Measurements from ENCODE around the gene MRPS7.

MRPS7 gene

GRCh38 chr17:75231741-75232464 is 29.8 kb upstream of the MRPS7 start:
- H3K27ac ChIP-seq: no peak overlapping the region
- H3K36me3 ChIP-seq (ENCODE audit: insufficient read depth): peaks cover 26% of the 10 kb centered on the region; the same call in 1 of the 2 replicates
- TF ChIP-seq, protein P1, sequence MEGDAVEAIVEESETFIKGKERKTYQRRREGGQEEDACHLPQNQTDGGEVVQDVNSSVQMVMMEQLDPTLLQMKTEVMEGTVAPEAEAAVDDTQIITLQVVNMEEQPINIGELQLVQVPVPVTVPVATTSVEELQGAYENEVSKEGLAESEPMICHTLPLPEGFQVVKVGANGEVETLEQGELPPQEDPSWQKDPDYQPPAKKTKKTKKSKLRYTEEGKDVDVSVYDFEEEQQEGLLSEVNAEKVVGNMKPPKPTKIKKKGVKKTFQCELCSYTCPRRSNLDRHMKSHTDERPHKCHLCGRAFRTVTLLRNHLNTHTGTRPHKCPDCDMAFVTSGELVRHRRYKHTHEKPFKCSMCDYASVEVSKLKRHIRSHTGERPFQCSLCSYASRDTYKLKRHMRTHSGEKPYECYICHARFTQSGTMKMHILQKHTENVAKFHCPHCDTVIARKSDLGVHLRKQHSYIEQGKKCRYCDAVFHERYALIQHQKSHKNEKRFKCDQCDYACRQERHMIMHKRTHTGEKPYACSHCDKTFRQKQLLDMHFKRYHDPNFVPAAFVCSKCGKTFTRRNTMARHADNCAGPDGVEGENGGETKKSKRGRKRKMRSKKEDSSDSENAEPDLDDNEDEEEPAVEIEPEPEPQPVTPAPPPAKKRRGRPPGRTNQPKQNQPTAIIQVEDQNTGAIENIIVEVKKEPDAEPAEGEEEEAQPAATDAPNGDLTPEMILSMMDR (conservative IDR thresholded peaks at IDR 0.05; ENCODE audit: low read depth, low read length): no peak
- no peak overlapping the region for H3K4me3 ChIP-seq (IDR thresholded peaks at IDR 0.05; ENCODE audit: insufficient read depth, low read depth, low read length)
- no peak overlapping the region for H2AFZ ChIP-seq (ENCODE audit: low read depth)
- H4K20me1 ChIP-seq (ENCODE audit: insufficient read depth): no peaks in the 10 kb centered on the region
- H3K4me1 ChIP-seq (ENCODE audit: low read depth, poor library complexity, severe bottlenecking): no peaks in the 10 kb centered on the region
- H3K79me2 ChIP-seq (ENCODE audit: insufficient read depth, low read depth): no peaks in the 10 kb centered on the region
- H3K4me2 ChIP-seq: no peak overlapping the region
- H3K27me3 ChIP-seq (ENCODE audit: insufficient read depth, low read depth): no peaks in the 10 kb centered on the region
- no peak overlapping the region for H3K9ac ChIP-seq

DNA sequence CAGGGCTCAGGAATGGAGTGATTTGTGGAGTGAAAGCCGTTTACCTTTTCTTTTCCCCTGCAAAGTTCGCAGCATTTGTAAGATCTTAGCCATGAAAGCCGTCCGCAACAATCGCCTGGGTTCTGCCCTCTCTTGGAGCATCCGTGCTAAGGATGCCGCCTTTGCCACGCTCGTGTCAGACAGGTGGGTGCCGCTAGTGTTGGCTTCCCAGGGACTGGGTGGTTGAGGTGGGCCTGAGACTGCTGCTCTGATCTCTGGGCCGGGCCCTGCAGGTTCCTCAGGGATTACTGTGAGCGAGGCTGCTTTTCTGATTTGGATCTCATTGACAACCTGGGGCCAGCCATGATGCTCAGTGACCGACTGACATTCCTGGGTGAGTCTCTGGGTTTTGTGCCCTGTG is 28.9 kb upstream of the MRPS7 start:
- peaks cover 26% of the 10 kb centered on the region; the same call in 1 of the 2 replicates for H3K36me3 ChIP-seq (ENCODE audit: insufficient read depth)
- no peaks in the 10 kb centered on the region for H4K20me1 ChIP-seq (ENCODE audit: insufficient read depth)
- no peak overlapping the region for H3K27ac ChIP-seq
- no peaks in the 10 kb centered on the region for H3K79me2 ChIP-seq (ENCODE audit: insufficient read depth, low read depth)
- H2AFZ ChIP-seq (ENCODE audit: low read depth): no peak overlapping the region
- no peaks in the 10 kb centered on the region for H3K4me1 ChIP-seq (ENCODE audit: low read depth, poor library complexity, severe bottlenecking)
- no peak overlapping the region for H3K4me2 ChIP-seq
- TF ChIP-seq, protein P1 (conservative IDR thresholded peaks at IDR 0.05; ENCODE audit: low read depth, low read length): no peak
- no peak overlapping the region for H3K4me3 ChIP-seq (IDR thresholded peaks at IDR 0.05; ENCODE audit: insufficient read depth, low read depth, low read length)
- H3K27me3 ChIP-seq (ENCODE audit: insufficient read depth, low read depth): no peaks in the 10 kb centered on the region
- H3K9ac ChIP-seq: no peak overlapping the region

GRCh38 chr17:75237100-75238014 is 24.3 kb upstream of the MRPS7 start:
- Histone ChIP-seq H3K4me2 (no peak overlapping the region), H3K27me3 (ENCODE audit: insufficient read depth, low read depth) (no peaks in the 10 kb centered on the region), H3K36me3 (ENCODE audit: insufficient read depth) (peaks cover 18% of the 10 kb centered on the region; the same call in 1 of the 2 replicates), H3K27ac (no peak overlapping the region), H3K4me1 (ENCODE audit: low read depth, poor library complexity, severe bottlenecking) (peaks cover 8% of the 10 kb centered on the region), H3K9ac (no peak overlapping the region), H3K4me3 (IDR thresholded peaks at IDR 0.05; ENCODE audit: insufficient read depth, low read depth, low read length) (no peak overlapping the region), H4K20me1 (ENCODE audit: insufficient read depth) (peaks cover 6% of the 10 kb centered on the region; the same call in 1 of the 2 replicates), H2AFZ (ENCODE audit: low read depth) (no peak overlapping the region), H3K79me2 (ENCODE audit: insufficient read depth, low read depth) (no peaks in the 10 kb centered on the region)
- TF ChIP-seq, protein P1 (conservative IDR thresholded peaks at IDR 0.05; ENCODE audit: low read depth, low read length): no peak

DNA sequence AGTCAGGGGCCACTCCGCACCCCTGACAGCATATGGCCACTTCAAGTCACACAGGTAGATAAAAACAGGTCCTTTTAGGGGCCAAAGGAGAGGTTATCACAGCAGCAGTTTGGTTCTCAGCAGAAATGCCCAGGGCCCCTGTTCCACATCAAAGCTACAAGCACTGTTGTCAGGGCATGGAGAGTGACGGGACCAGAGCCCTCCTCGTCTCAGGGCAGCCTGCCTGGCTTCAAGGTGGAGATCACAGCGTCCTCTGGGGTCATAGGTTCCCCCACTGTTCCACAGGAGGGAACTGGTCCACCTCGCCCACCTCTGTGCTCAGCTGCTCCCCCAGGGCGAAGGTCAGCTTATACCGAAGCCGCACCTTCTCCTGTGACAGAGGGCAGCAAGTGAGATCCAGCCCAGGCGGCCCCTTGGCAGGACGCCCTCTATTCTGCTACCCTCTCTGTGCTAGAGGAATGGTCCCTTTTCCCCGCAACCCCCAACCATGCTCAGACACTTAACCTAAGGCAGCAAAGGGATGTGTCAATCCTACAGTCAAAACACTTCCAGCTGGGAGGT is 23.6 kb upstream of the MRPS7 start:
- H4K20me1 ChIP-seq (ENCODE audit: insufficient read depth): peaks cover 6% of the 10 kb centered on the region; the same call in 1 of the 2 replicates
- no peak overlapping the region for H2AFZ ChIP-seq (ENCODE audit: low read depth)
- no peak overlapping the region for H3K4me2 ChIP-seq
- H3K9ac ChIP-seq: no peak overlapping the region
- H3K4me3 ChIP-seq (IDR thresholded peaks at IDR 0.05; ENCODE audit: insufficient read depth, low read depth, low read length): no peak overlapping the region
- no peaks in the 10 kb centered on the region for H3K27me3 ChIP-seq (ENCODE audit: insufficient read depth, low read depth)
- TF ChIP-seq, protein P1 (conservative IDR thresholded peaks at IDR 0.05; ENCODE audit: low read depth, low read length): no peak
- peaks cover 11% of the 10 kb centered on the region; the same call in 1 of the 2 replicates for H3K36me3 ChIP-seq (ENCODE audit: insufficient read depth)
- no peaks in the 10 kb centered on the region for H3K79me2 ChIP-seq (ENCODE audit: insufficient read depth, low read depth)
- no peak overlapping the region for H3K27ac ChIP-seq
- H3K4me1 ChIP-seq (ENCODE audit: low read depth, poor library complexity, severe bottlenecking): peaks cover 8% of the 10 kb centered on the region
